ENCODE measurements around the gene ATP8B4.

DNA sequence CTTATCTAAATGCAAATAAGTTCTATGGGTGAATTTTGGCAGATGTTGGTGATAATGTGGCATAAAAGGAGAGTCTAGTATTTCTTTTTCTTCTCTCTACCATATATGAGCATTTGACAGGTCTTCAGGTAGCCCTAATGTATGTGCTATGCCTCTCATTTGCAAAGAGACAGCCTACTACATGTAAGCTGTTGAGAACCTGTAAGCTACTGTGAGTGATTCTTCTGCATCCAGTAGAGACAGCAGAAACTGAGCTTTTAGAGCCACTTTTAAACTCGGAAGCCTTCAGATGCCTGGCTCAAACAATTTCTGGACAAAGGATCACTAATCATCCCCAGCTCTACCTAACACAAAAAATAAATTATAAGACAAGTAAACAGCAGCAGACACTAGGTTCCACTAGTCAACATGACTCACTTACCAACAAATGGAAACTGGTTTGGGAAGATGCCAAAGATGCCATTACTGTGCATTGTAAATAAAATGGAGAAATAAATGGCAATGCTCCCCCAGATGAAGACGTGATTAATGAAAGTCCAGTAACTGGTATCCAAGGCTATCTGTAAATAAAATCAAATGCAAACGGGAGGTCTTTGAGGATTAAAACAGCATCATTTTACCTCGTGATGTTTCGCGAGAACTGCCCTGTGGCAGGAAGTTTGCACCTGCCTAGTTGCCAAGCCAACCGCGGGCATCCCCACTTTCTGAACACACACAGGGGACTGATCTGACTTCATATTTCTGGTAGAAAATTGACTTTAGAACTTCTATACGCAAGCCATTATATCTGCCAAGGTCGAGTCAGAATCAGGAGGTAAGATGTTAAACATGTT is 252.9 kb downstream of the ATP8B4 start:
- TF ChIP-seq, protein P1, sequence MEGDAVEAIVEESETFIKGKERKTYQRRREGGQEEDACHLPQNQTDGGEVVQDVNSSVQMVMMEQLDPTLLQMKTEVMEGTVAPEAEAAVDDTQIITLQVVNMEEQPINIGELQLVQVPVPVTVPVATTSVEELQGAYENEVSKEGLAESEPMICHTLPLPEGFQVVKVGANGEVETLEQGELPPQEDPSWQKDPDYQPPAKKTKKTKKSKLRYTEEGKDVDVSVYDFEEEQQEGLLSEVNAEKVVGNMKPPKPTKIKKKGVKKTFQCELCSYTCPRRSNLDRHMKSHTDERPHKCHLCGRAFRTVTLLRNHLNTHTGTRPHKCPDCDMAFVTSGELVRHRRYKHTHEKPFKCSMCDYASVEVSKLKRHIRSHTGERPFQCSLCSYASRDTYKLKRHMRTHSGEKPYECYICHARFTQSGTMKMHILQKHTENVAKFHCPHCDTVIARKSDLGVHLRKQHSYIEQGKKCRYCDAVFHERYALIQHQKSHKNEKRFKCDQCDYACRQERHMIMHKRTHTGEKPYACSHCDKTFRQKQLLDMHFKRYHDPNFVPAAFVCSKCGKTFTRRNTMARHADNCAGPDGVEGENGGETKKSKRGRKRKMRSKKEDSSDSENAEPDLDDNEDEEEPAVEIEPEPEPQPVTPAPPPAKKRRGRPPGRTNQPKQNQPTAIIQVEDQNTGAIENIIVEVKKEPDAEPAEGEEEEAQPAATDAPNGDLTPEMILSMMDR (IDR thresholded peaks at IDR 0.05) = no peak
- TF ChIP-seq POLR2A (IDR thresholded peaks at IDR 0.05) = no peak

Data from uterus (tissue), 2 donors.